ENCODE data around the gene EPN2.
"Not testable (repeated sequence)": the region's sequence is repeated elsewhere in the genome, so short reads cannot be mapped to it uniquely, and the experiment has no call there.

DNA sequence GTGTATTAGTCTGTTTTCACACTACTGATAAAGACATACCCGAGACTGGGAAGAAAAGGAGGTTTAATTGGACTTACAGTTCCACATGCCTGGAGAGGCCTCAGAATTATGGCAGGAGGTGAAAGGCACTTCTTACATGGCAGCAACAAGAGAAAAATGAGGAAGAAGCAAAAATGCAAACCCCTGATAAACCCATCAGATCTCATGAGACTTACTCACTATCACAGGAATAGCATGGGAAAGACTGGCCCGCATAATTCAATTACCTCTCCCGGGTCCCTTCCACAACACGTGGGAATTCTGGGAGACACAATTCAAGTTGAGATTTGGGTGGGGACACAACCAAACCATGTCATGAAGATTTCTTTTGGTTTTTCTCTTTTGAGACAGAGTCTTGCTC is 41.1 kb downstream of the EPN2 start:
- TF ChIP-seq POLR2A (IDR thresholded peaks at IDR 0.05): not testable (repeated sequence)
- TF ChIP-seq, protein P1, sequence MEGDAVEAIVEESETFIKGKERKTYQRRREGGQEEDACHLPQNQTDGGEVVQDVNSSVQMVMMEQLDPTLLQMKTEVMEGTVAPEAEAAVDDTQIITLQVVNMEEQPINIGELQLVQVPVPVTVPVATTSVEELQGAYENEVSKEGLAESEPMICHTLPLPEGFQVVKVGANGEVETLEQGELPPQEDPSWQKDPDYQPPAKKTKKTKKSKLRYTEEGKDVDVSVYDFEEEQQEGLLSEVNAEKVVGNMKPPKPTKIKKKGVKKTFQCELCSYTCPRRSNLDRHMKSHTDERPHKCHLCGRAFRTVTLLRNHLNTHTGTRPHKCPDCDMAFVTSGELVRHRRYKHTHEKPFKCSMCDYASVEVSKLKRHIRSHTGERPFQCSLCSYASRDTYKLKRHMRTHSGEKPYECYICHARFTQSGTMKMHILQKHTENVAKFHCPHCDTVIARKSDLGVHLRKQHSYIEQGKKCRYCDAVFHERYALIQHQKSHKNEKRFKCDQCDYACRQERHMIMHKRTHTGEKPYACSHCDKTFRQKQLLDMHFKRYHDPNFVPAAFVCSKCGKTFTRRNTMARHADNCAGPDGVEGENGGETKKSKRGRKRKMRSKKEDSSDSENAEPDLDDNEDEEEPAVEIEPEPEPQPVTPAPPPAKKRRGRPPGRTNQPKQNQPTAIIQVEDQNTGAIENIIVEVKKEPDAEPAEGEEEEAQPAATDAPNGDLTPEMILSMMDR (IDR thresholded peaks at IDR 0.05): not testable (repeated sequence)

Data from testis (tissue), 2 donors.